Measurements from ENCODE around the gene CABP2.

Gene CABP2

DNA sequence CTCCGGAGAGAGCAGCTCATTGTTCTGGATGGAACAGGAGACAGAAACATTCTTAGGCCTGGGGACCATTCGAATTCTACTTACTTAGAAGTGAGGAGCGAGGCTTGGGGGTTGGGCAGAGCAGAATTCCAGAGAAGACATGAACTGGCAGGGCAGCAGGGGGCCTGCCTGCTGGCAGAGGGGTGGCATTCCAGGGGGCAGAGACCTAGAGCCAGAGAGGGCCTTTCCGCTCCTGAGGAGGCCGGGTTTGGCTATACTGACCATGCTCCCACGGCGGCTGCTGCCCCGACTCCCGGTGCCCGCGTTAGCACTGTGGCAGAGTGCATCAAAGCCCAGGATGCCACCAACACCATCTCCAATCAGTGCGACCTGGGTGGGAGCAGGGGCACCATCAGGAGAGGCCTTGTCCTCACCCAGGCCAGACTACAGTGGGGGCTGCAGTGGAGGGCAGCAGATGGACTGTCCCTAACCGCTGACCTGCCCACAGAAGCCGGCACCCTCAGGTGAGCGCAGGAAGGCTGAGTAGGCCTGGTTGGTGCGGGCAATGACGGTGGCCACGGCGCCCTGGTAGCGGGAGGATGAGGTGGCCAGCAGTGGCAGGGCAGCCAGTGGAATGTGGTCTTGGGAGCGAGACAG is 25.5 kb downstream of the CABP2 start:
- TF ChIP-seq GATA2 (IDR thresholded peaks at IDR 0.05; ENCODE audit: low read depth, low read length) (no peak), GATA3 (IDR thresholded peaks at IDR 0.05; ENCODE audit: low read depth, low read length) (no peak)

DNA sequence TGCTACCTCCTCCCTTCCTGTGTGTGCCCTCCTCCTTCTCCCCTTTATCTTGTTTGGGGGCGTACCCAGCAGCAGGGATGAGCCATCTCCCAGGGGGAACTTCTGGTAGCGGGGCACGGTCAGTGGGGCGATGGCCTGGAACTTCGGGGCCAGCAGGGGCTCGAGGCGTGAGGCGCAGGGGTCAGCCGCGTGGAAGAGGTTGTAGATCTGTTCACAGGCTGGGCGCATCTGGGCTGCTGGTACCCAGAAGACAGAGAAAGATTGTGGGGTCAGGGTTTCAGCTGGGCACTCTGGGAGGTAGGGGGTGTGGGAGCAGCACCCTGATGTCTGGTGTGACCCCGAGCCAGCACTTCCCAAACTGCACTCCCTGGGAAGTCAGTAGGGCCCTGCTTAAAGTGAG is 27.1 kb downstream of the CABP2 start:
- TF ChIP-seq GATA2 (IDR thresholded peaks at IDR 0.05; ENCODE audit: low read depth, low read length) (no peak), GATA3 (IDR thresholded peaks at IDR 0.05; ENCODE audit: low read depth, low read length) (no peak)

DNA sequence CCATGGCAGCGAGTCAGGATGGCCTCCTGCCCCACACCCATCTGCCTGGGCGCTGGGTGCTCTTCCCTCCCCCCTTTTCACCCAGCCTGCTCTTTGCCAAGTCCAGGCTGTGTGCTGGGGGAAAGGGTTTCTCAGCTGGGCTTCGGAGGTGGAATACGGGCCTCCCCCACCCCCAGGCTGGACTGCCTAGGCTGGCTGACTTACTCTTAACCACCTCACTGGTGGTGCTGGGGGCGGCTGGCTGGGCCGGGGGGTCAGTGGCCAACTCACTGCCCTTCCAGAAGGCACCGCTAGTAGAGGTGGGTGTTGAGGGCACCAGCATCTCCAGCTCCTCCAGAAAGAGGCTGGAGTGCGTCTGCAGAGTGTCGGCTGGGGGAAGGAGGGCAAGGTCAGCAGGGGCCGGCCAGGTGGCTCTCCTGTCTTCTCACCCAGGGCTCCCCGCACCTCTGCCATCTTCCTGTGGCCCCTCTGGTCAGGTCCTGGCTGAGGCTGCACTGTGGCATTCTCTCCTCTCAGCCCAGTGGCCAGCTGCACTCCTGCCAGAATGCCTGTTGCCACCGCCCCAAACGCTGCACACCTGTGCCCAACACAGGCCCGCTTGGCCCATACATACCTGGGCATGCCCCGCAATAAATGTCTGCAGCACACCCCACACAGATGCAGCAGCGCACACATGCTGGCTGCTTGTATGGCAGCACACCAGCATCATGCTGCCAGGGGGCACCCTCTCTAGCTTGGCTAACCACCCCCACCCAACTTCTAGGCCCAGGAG is 27.8 kb downstream of the CABP2 start:
- no peak for TF ChIP-seq GATA3 (IDR thresholded peaks at IDR 0.05; ENCODE audit: low read depth, low read length)
- no peak for TF ChIP-seq GATA2 (IDR thresholded peaks at IDR 0.05; ENCODE audit: low read depth, low read length)

DNA sequence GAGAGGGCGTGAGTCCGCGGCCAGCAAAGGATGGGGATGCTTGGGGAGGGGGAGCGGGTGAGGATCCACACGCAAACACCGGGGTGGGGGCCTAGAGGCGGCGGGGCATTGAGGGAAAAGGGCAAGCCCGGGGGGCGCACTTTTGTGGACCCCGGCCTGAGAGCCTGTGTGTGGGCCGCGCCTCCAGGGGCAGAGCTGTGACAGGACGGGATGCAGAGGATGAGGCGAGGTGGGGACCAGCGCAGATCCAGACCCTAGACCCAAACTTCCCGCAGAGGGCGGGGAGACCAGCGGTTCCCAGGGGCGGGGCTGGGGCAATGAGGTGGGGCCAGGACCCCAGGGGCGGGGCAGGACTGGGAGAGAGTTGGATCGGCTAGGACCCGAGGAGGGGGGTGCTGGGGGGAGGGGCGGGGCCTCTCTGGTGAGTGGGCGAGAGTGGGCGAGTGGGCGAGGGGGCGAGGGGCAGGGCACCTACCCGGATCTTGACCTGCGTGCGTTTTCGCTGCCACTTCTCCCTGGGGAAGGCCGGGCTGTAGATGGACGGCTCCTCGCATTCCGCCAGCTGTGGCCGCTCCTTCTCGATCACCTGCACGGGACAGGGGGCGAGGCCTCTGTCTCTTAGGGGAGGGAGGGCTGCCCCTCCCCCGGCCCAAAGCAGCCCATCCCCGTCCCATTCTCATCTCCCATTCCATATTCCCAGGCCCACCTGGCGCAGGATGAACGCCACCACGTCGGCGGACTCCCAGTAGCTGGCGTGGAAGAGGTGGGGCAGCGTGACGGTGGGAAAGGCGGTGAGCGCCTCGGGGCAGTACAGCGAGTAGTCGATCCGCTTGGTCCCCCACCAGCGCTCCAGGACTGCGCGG is 28.6 kb downstream of the CABP2 start:
- no peak for TF ChIP-seq GATA3 (IDR thresholded peaks at IDR 0.05; ENCODE audit: low read depth, low read length)
- TF ChIP-seq GATA2 (IDR thresholded peaks at IDR 0.05; ENCODE audit: low read depth, low read length), result no peak

DNA sequence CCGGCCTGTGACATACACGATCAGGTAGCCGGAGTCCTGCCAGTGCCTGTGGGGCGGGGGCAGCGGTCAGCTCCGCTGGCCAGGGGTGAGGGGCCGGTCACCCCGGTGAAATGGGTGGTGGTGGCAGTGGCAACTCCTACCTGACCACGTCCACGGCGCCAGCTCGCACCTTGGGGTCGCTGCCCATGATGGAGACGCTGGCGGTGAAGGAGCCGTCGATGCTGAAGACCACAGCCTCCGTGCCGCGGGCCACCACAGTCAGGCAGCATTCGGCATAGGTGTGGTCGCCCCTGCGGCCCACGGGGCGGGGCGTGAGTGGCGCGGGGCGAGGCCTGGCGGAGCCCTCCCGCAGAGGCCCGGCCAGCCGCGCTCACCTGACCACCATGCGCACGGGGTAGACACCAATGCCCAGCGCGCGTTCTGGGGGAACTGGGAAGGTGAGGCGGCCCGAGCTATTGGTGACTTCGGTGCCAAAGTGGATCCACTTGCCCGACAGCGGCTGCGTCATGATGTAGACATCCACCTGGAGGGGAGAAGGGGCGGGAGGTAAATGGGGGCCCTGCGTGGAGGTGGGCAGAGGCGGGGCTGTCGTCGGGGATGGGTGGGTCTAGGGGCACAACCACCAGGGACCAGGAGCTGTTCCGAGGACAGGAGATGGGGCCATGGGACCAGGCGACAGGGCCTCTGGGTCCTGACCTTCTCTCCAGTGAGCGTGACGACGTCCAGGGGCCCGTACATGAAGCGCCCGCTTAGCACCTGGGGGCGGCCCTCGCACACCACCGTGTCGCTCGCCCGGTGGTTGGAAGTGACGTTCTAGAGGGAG is 29.5 kb downstream of the CABP2 start:
- TF ChIP-seq GATA3 (IDR thresholded peaks at IDR 0.05; ENCODE audit: low read depth, low read length), result no peak
- TF ChIP-seq GATA2 (IDR thresholded peaks at IDR 0.05; ENCODE audit: low read depth, low read length), result no peak

DNA sequence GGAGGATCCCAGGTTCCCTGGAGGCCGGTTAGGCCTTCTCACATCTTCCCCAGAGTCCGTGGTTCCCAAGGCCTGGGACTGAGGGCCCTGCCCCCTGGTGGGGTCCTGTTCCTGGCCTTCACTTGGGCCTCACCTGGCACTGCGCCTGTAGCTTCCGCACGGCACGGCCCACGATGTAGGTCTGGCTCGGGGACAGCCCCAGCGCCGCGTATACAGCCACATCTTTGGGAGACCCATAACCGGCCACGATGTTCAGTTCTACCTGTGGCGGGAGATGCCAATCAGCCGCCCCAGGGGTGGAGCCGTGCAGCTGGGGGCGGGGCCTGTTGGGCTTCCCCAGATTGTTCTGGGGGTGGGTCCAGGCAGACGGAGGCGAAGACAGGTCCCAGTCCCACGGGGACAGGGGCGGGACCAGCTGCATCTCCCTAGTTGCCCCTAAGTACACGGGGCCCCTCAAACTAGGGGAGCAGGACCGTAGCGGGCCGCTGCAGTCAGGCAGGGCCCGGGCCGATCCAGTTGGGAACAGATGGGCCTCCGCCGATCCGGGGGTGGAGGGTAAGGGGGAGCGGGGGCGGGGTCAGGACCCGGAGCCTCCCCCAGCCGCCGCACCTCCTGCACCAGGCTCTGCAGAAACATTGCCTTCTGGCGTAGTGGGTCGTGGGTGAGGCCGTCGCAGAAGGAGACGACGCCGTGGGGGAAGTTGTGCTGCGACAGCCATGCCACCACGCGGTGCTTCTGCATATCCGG is 30.3 kb downstream of the CABP2 start:
- no peak for TF ChIP-seq GATA2 (IDR thresholded peaks at IDR 0.05; ENCODE audit: low read depth, low read length)
- TF ChIP-seq GATA3 (IDR thresholded peaks at IDR 0.05; ENCODE audit: low read depth, low read length), result no peak

DNA sequence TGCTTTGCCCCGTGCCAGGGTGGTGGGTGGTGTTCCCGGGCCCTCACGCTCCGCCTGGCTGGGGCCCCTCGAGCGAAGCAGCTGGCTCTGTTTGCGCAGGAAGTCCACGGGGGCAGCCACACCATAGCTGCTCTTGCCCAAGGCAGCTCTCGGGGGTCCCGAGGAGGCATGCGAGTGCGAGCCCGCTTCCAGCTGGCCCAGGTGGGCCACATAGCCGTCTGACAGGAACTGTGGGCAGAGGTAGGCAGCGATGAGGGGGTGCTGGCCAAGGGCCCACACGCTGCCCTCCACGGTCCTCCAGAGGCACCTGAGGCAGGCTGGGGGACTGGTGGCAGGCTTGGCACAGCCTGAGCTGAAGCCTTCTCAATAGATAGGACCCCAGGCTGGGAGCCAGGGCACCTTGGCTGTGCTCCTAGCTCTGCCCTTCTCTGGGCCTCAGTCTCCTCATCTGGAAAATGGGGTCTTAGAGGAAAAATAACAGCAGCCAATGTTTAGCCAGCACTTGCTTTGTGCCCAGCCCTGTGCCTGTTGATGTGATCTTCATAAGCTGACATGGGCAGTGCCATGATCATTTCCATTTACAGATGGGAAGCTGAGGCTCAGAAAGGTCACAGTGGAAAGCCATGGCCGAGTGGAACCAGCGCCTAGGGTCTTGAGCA is 31.0 kb downstream of the CABP2 start:
- TF ChIP-seq GATA3 (IDR thresholded peaks at IDR 0.05; ENCODE audit: low read depth, low read length), result no peak
- TF ChIP-seq GATA2 (IDR thresholded peaks at IDR 0.05; ENCODE audit: low read depth, low read length), result no peak

DNA sequence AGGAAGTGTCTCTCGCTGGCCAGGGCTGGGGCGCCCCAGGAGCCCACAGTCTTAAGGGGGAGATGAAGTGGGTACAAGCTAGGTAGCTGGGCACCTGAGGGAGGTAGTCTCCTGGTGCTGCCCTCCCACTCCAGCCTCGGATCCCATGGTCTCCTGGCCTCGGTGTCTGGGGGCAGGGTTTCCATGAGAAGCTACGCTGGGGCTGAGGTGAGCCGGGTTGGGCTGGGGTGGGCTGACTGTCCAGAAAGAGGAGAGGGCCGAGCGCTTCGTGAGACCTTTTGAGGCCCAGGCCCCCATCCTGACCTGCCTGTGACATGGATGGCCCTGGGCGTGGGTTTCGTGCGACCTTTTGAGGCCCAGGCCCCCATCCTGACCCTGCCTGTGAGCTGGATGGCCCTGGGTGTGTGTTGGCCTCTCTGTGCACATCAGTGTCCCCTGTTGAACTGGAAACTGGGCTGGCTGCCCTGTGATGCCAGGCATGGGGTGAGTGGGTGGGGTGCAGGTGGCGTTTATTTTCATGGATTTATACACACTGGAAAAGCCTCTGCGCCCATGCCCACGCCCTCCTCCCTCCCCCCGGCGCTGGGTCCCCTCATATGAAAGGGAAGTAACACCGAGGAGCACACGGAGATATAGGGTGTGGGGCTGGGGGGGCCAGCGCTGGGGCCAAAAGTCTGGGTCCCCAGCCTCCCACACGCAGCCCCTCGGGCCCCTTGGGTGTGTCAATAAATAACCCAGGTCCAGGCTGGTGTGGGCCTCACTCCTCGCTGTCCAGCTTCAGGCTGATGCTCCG is 31.8 kb downstream of the CABP2 start:
- no peak for TF ChIP-seq GATA2 (IDR thresholded peaks at IDR 0.05; ENCODE audit: low read depth, low read length)
- no peak for TF ChIP-seq GATA3 (IDR thresholded peaks at IDR 0.05; ENCODE audit: low read depth, low read length)

DNA sequence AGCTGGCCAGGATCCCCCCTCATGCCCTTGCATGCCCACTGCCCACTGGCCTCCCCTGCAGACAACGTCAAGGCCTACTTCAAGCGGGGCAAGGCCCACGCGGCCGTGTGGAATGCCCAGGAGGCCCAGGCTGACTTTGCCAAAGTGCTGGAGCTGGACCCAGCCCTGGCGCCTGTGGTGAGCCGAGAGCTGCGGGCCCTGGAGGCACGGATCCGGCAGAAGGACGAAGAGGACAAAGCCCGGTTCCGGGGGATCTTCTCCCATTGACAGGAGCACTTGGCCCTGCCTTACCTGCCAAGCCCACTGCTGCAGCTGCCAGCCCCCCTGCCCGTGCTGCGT is 32.5 kb downstream of the CABP2 start:
- TF ChIP-seq GATA2 (IDR thresholded peaks at IDR 0.05; ENCODE audit: low read depth, low read length) (no peak), GATA3 (IDR thresholded peaks at IDR 0.05; ENCODE audit: low read depth, low read length) (no peak)

DNA sequence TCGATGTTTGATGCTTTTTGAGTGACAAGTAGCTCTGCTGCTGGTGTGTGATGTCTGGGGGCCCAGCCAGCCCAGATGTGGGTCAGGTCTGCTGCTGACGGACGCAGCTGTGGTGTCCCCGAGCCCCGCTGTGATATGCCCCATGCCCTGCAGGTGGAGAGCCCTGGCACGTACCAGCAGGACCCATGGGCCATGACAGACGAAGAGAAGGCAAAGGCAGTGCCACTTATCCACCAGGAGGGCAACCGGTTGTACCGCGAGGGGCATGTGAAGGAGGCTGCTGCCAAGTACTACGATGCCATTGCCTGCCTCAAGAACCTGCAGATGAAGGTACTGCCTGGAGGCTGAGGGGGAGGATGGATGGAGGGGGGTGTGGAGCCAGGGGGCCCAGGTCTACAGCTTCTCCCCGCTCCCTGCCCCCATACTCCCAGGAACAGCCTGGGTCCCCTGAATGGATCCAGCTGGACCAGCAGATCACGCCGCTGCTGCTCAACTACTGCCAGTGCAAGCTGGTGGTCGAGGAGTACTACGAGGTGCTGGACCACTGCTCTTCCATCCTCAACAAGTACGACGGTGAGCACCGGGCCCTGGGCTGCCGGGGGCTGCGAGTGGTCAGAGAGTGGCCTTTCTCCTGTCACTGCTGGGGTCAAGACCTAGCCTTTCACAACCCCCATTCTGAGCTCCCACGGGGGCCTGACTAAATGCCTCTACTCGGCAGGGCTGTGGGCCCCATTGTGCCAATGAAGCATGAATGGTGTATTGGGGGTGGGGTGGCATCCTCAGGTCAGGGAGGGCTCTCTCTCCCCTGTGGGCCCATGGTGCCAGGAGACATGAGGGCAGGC is 33.1 kb downstream of the CABP2 start:
- TF ChIP-seq GATA2 (IDR thresholded peaks at IDR 0.05; ENCODE audit: low read depth, low read length), result no peak
- TF ChIP-seq GATA3 (IDR thresholded peaks at IDR 0.05; ENCODE audit: low read depth, low read length), result no peak

DNA sequence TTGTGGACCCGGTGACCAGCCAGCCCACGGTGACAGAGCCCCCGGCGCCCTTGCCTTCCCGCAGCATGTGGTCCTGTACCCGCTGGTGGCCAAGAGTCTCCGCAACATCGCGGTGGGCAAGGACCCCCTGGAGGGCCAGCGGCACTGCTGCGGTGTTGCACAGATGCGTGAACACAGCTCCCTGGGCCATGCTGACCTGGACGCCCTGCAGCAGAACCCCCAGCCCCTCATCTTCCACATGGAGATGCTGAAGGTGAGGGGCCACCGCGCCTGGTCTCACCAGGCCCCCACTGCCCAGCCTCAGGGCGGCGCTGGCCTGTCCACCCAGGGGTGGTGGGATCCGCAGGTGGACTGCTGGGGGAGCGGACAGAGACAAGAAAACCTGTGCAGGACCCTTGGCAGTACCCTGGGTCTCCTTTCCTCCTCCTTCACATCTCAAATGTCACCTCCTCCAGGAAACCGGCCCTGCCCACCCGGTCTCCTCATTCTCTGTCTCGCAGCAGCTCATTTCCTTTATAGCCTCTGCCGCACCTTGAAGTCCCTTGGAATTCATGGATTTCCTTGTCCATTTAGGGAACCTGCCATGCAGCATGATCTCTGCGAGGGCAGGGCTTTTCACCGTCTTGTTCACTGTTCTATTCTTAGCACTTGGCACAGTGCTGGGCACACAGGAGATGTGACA is 33.9 kb downstream of the CABP2 start:
- TF ChIP-seq GATA3 (IDR thresholded peaks at IDR 0.05; ENCODE audit: low read depth, low read length), result no peak

Data from SH-SY5Y (cell line).